ENCODE data around the gene IAPP.
"Not testable (repeated sequence)": the region's sequence is repeated elsewhere in the genome, so short reads cannot be mapped to it uniquely, and the experiment has no call there.

IAPP gene

DNA sequence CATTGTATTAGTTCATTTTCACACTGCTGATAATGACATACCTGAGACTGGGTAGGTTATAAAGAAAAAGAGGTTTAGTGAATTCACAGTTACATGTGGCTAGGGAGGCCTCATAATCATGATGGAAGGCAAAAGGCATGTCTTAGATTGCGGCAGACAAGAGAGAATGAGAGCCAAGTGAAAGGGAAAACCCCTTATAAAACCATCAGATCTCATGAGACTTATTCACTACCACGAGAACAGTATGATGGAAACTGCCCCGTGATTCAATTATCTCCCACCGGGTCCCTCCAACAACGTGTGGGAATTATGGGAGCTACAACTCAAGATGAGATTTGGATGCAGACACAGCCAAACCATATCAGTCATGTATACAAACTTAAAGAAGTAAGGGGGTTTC, 45.7 kb downstream of the IAPP start:
- not testable (repeated sequence) for H3K9me3 Mint-ChIP-seq; H3K4me1 Mint-ChIP-seq (ENCODE audit: low read depth); H3K4me3 Mint-ChIP-seq; H3K27ac Mint-ChIP-seq; H3K36me3 Mint-ChIP-seq (ENCODE audit: low read depth)
- H3K27me3 Mint-ChIP-seq, result peaks cover 15% of the 10 kb centered on the region

DNA sequence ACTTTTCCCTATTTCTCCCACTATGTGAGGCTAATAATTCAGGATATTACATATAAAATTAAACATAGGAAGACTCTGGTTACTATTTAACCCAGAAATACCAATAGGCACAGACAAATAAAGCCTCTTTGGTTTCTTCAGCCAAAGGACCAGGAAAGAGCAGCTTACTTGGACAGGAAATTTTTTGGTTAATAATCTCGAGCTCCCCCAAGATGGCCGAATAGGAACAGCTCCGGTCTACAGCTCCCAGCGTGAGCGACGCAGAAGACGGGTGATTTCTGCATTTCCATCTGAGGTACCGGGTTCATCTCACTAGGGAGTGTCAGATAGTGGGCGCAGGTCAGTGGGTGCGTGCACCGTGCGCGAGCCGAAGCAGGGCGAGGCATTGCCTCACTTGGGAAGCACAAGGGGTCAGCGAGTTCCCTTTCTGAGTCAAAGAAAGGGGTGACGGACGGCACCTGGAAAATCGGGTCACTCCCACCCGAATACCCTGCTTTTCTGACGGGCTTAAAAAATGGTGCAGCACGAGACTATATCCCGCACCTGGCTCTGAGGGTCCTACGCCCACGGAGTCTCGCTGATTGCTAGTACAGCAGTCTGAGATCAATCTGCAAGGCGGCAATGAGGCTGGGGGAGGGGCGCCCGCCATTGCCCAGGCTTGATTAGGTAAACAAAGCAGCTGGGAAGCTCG, 46.5 kb downstream of the IAPP start:
- not testable (repeated sequence) for H3K36me3 Mint-ChIP-seq (ENCODE audit: low read depth); H3K4me1 Mint-ChIP-seq (ENCODE audit: low read depth); H3K9me3 Mint-ChIP-seq; H3K4me3 Mint-ChIP-seq; H3K27ac Mint-ChIP-seq
- H3K27me3 Mint-ChIP-seq, result peaks cover 15% of the 10 kb centered on the region

DNA sequence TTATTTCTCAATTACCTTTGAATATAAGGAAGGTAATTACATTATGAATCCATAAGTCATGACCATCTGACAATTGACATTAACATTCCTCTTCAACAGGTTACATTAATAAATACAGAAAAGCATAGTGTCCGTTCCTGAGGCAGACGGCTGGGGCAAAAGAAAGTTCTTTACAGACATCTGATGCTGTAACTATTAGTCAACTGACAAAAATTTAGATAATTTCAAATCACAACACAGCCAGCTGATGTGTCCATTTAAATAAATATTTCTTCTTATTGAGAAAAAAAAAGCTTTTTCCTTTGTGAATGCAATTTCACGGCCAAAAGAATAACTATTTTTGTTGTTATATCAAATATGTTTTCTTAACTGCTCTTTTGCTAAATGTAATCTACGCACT, 55.5 kb downstream of the IAPP start:
- Mint-ChIP-seq H3K4me3 (no peak overlapping the region), H3K27me3 (peaks cover 8% of the 10 kb centered on the region), H3K9me3 (no peaks in the 10 kb centered on the region), H3K27ac (no peak overlapping the region), H3K4me1 (ENCODE audit: low read depth) (no peaks in the 10 kb centered on the region), H3K36me3 (ENCODE audit: low read depth) (no peaks in the 10 kb centered on the region)
